Psoas muscle (tissue), 8 donors: Measurements from ENCODE around the gene PCBD1. TPM values are rescaled to one million over a fixed set of nuclear protein-coding genes. Genes with fewer than 3 reads are reported as not detected.
A peak's percentile ranks its signal among the peaks of the same experiment; 100 is the strongest.

ENCODE experiments used
- ATAC-seq, 4 donors: fragments of 200-7000 bp; cut with Tn5 transposase; one replicate each; pipeline ENCODE4 v1.9.1; 2020; ENCODE audit warnings: moderate library complexity in 3 of 4, mild to moderate bottlenecking in 2 of 4
- DNase-seq, 2 donors: peaks; one replicate each; pipeline ENCODE4 v3.0.0-alpha.2; 2020
- H3K27ac ChIP-seq: fragments of 200-600 bp; one replicate; pipeline ENCODE4 v1.8.0; 2022
- H3K27me3 ChIP-seq, 3 donors: fragments of 200-600 bp in 1 of 3; one replicate each; pipeline versions ENCODE4 v1.6.1 to v1.8.0; 2013 to 2022; ENCODE audit warnings: low read length in 2 of 3, mild to moderate bottlenecking in 2 of 3, moderate library complexity in 1 of 3; ENCODE audit not compliant: insufficient read depth in 3 of 3
- H3K36me3 ChIP-seq, 2 donors: fragments of 200-600 bp in 1 of 2; one replicate each; pipeline versions ENCODE4 v1.6.1 to v1.8.0; 2013 to 2022; ENCODE audit warnings: low read depth in 1 of 2, mild to moderate bottlenecking in 1 of 2, moderate library complexity in 1 of 2; ENCODE audit not compliant: insufficient read depth in 1 of 2
- H3K4me1 ChIP-seq: fragments of 200-600 bp; one replicate; pipeline ENCODE4 v1.8.0; 2022
- H3K4me3 ChIP-seq: fragments of 200-600 bp; one replicate; pipeline ENCODE4 v1.8.0; 2022; ENCODE audit warnings: mild to moderate bottlenecking
- H3K9me3 ChIP-seq: fragments of 200-600 bp; one replicate; pipeline ENCODE4 v1.8.0; 2022
- CTCF ChIP-seq: fragments of 200-600 bp; IDR thresholded peaks from one replicate; pipeline ENCODE4 v1.8.0; 2022; ENCODE audit warnings: antibody characterized with exemption
- WGBS, 3 donors: extraction: QIAGEN DNeasy Blood & Tissue Kit; methylation state at CpG; one replicate each; pipeline versions ENCODE4 v1.1.6 to v1.1.7; 2013; 5-methylcytosine and 5-hydroxymethylcytosine counted together
- intact Hi-C, 2 donors: fragments of 100-400 bp; cut with DNase I; formaldehyde crosslinking; loops; one replicate each; pipeline versions ENCODE4 v1.11.0 to v1.14.2; 2022
- polyA plus RNA-seq, 3 donors: library from polyadenylated mRNA; stranded (reverse); fragments of 200-250 nt; gene quantifications; one replicate each; pipeline ENCODE4 v1.2.3, GENCODE V29; 2013
- total RNA-seq, 4 donors: library from RNA; stranded (reverse); fragmentation: NEBNext Ultra II Directional in 2 of 4; extraction: Animal tissue kit (Norgen Biotek cat#: 25700) in 2 of 4; gene quantifications; one replicate each; pipeline versions ENCODE4 v1.2.1 to v1.2.4, GENCODE V29; 2021 to 2023
- donor health status: healthy with polysubstance abuse.
- donor health status: DM: no; HTN: no; CAD: no; lungs with moderate emphysema.
- donor health status: Bipolar disorder and iron deficiency.
- donor health status: healthy.
- donor health status: DM: yes; HTN: yes; CAD: no.
- donor health status: DM: no; HTN: no; CAD: no.
- donor health status: DM: no; HTN: no; CAD: no.
- donor health status: DM: yes; HTN: yes; CAD: no.

The PCBD1 gene
- total and polyA plus RNA-seq, 7 donors = 53.9 to 133 (median 78.3) TPM

GRCh38 chr10:70918851-70919530 is 30.6 kb upstream of the PCBD1 start:
- TF ChIP-seq CTCF = no peak
- WGBS, 3 donors = 45 to 55% (median 55%) methylated on average over 19 to 21 of the region's 22 CpGs
- no peak for ATAC-seq
- Histone ChIP-seq H3K27ac (no peak overlapping the region), H3K36me3 (no peaks in the 10 kb centered on the region), H3K9me3 (no peaks in the 10 kb centered on the region), H3K4me1 (no peaks in the 10 kb centered on the region), H3K4me3 (no peak overlapping the region), H3K27me3 (peaks cover 0 to 11% (median 0%) of the 10 kb centered on the region in 3 donors)
- DNase-seq = peak; percentile 4 to 41
- intact Hi-C loops = no loop called here

DNA sequence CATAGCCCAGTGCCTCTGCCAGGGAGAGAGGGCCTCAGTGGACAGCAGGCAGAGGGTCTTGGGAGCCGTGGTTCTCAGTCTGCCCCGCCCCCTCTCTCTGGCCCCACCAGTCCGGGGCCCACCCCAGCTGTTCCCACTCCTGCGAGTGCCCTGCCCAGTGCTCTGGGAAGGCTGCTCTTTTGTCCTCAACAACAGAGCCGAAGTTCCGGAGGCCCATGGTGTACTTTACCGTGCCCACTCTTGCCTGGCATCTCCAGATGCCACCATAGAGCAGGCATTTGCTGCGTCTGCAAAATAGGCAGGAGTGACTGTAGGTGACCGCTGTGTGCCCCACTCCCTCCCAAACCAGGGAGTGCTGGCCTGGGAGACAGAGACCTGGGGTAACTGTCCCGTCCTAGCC is 29.3 kb upstream of the PCBD1 start:
- peaks cover 0 to 11% (median 0%) of the 10 kb centered on the region in 3 donors for H3K27me3 ChIP-seq
- intact Hi-C loops = no loop called here
- ATAC-seq (no peak), DNase-seq (peak; percentile 13 to 28)
- no peaks in the 10 kb centered on the region for H3K36me3 ChIP-seq
- no peak overlapping the region for H3K27ac ChIP-seq
- no peak overlapping the region for H3K4me3 ChIP-seq
- no peaks in the 10 kb centered on the region for H3K4me1 ChIP-seq
- H3K9me3 ChIP-seq = no peaks in the 10 kb centered on the region
- no peak for TF ChIP-seq CTCF
- 59 to 64% (median 62%) methylated on average over 10 of the region's 10 CpGs for WGBS, 3 donors

DNA sequence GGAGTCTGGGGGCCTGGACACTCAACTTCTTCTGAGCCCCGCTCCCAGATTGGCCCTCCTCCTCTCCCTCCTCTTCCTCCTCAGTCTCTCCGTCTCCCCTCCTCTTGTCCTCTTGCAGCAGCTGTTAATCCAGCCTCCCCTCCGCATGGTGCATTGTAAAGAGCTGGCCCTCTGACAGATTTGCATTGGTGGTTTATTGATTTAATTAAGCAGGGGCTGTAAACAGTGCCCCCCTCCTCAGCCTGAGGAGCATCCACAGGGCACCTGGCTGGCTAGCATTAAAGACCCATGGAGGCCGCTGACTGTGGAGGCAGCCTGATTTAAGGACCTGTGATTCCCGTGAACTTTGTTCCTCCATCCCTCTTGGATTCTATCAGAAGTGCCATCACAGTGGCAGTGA is 28.9 kb upstream of the PCBD1 start:
- Histone ChIP-seq H3K27ac (no peak overlapping the region), H3K4me1 (no peaks in the 10 kb centered on the region), H3K4me3 (no peak overlapping the region), H3K27me3 (peaks cover 0 to 11% (median 0%) of the 10 kb centered on the region in 3 donors), H3K36me3 (no peaks in the 10 kb centered on the region), H3K9me3 (no peaks in the 10 kb centered on the region)
- TF ChIP-seq CTCF = no peak
- ATAC-seq = no peak
- WGBS, 3 donors = 71 to 86% (median 78%) methylated on average over 4 to 5 of the region's 5 CpGs
- intact Hi-C loops = no loop called here
- DNase-seq = peak; percentile 1 to 23

GRCh38 chr10:70916241-70916640 is 27.9 kb upstream of the PCBD1 start:
- intact Hi-C loops = no loop called here
- no peak overlapping the region for H3K27ac ChIP-seq
- DNase-seq = peak; percentile 2 to 23

More at GRCh38 chr10:70916241-70916640, 27.9 kb upstream of the PCBD1 start:
- no peak for ATAC-seq
- Histone ChIP-seq H3K4me3 (no peak overlapping the region), H3K27me3 (peaks cover 0 to 11% (median 0%) of the 10 kb centered on the region in 3 donors), H3K9me3 (no peaks in the 10 kb centered on the region), H3K4me1 (no peaks in the 10 kb centered on the region), H3K36me3 (no peaks in the 10 kb centered on the region)
- WGBS, 3 donors = 86 to 95% (median 88%) methylated on average over 6 of the region's 6 CpGs
- no peak for TF ChIP-seq CTCF
